GM21576 (cell line): ENCODE results near the gene PCP2.

Experiments used
- ATAC-seq: cut with Tn5 transposase; IDR thresholded peaks from one replicate; pipeline ENCODE4 v1.9.1; 2021; ENCODE audit warnings: mild to moderate bottlenecking, moderate library complexity; ENCODE audit not compliant: unreplicated experiment

PCP2 gene

DNA sequence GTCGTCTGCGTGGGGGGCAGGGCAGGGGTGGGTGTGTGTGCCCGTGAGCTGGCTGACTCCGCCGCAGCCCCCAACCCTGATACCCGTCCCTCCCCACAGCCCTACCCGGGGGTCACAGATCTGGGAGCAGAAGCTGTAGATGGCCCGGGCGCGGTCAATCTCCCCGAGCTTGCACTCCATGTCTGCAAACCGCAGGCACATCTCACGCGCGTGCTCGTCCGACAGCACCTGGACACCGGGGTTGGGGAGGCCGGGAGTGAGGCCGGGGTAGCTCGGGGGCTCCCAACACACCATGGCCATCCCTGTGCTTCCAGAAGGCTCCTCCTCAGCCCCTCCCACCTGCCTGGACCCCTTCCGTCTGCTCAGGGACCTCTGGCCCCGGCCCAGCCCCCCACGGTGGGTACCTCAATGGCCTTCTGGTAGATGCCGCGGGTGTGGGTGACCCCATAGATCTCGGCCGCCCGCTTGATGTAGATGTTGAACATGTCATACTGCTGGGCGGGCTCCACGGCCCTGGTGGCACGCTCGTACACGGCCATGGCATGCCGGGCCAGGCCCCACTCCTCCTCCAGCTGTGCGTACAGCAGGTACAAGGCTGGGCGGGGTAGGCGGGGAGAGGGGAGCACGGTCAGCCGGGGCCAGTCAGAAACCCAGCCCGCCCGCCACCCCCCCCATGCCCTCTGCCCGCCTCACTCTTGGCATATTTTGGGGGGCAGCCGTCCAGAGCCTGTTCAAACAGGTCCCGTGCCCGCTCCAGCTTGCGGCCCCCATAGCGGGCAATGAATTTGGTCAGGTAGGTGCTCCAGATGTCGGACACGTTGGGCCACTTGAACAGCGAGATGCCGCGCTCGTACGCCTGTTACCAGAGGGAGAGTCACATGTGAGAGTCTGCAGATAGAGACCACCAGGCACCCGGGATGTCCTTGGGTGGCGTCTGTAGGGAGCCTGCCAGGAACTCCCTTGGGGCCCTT, 12.8 kb downstream of the PCP2 start:
- no peak for ATAC-seq

GRCh38 chr19:7619671-7620441, 13.7 kb downstream of the PCP2 start:
- ATAC-seq = no peak

GRCh38 chr19:7618771-7619510, 14.6 kb downstream of the PCP2 start:
- no peak for ATAC-seq

GRCh38 chr19:7618348-7618747, 15.2 kb downstream of the PCP2 start:
- no peak for ATAC-seq

GRCh38 chr19:7617735-7618134, 15.8 kb downstream of the PCP2 start:
- ATAC-seq = no peak

GRCh38 chr19:7617172-7617571, 16.3 kb downstream of the PCP2 start:
- ATAC-seq = no peak

- no peak for ATAC-seq
These were observed 18.4 kb downstream of the PCP2 start for GRCh38 chr19:7614859-7615741.

- no peak for ATAC-seq
These were observed 20.9 kb downstream of the PCP2 start for GRCh38 chr19:7612282-7613274.

DNA sequence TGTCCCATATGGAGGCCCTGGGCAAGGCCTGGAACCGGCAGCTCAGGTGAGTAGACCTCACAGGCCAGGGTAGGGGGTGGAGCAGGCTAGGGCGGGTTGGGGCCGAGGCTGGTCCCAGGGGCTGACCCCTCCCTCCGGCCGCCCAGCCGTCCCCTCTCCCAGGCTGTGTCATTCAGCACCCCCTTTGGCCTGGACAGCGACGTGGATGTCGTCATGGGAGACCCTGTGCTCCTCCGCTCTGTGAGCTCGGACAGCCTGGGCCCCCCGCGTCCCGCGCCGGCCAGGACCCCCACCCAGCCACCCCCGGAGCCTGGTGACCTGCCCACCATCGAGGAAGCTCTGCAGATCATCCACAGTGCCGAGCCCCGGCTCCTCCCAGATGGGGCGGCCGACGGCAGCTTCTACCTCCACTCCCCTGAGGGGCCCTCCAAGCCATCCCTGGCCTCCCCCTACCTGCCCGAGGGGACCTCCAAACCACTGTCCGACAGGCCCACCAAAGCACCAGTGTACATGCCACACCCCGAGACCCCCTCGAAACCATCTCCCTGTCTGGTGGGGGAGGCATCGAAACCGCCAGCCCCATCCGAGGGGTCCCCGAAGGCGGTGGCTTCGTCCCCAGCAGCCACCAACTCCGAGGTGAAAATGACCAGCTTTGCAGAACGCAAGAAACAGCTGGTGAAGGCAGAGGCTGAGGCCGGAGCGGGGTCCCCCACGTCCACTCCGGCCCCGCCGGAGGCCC, 21.8 kb downstream of the PCP2 start:
- ATAC-seq = no peak

DNA sequence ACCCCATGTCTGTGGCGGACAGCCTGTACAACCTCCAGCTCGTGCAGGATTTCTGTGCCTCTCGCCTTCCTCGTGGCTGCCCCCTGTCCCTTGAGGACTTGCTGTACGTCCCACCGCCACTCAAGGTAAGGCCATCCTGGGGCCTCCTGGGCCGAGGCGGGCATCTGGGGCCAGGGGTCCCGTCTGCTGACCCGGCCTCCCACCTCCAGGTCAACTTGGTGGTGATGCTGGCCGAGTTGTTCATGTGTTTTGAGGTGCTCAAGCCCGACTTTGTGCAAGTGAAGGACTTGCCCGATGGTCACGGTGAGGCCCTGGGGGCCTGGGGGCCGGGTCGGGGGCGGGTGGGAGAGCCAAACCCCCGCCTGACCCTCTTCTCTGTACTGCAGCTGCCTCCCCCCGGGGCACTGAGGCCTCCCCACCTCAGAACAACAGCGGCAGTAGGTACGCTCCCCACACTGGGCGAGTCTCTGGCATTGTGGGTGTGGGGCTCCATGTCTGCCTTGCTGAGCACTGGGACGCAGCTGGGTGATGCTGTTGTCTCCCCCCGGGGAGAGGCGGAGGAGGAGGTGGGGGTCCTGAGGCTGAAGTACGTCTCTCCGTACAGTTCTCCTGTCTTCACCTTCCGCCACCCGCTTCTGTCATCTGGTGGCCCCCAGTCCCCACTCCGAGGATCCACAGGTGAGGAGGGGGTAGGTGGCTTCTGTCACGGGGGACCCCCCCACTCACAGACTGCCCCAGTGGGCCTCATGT, 22.9 kb downstream of the PCP2 start:
- no peak for ATAC-seq

DNA sequence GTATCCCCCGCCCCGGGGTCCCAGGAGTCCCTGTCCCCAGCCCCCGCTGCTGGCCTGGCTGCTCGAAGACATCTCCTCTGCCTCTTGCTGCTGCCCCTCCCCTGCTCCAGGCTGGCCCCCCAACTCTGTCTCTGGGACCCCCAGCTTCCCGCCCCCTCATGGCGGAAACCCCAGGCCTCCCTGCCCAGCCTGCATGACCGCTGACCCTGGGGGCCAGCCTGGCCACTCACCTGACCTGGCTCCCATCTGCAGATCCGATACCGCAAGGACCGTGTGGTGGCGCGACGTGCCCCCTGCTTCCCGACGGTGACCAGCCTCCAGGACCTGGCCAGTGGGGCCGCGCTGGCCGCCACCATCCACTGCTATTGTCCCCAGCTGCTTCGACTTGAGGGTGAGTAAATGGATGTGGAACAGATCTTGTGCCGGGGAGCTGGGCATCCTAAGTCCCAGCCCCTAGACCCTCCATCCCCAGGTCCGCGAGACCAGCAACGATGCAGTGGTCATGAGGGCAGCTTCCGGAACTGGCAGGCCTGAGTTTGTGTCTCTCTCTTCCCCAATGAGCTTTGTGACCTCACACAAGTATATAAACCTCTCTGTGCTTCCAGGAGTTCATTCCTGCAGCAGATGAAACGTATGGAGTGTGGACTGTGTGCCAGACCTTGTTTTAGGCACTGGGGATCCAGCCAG, 25.5 kb downstream of the PCP2 start:
- ATAC-seq = no peak

- ATAC-seq = no peak
These were observed 26.2 kb downstream of the PCP2 start for GRCh38 chr19:7607212-7607873.

GRCh38 chr19:7606289-7606688, 27.2 kb downstream of the PCP2 start:
- no peak for ATAC-seq

DNA sequence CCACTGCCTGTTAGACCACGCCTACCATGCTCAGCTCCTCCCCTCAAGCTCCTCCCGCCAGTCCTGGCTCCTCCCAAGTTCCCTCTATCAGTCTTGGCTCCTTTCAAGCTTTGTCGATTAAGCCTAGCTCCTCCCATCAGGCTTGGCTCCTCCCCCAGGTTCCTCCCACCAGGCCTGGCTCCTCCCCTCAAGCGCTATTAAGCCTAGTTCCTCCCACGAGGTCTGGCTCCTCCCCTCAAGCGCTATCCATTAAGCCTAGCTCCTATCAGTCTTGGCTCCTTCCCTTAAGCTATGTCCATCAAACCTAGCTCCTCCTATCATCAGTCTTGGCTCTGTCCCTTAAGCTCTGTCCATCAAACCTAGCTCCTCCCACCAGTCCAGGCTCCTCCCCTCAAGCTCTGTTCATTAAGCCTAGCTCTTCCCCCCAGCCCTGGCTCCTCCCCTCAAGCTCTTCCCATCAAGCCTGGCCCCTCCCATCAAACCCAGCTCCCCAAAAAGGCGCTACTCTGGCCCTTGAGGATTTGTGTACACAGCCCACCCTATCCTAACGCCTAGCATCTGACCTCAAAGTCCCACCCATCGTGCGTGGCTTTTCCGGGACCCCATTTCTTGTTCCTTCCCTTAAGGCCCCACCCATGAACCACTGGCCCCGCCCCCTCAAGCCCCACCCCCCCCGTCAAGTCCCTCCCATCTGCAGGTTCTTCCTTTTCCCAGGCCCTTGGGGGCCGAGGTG, 27.9 kb downstream of the PCP2 start:
- no peak for ATAC-seq

GRCh38 chr19:7603919-7604318, 29.6 kb downstream of the PCP2 start:
- ATAC-seq = no peak

- ATAC-seq = no peak
These were observed 30.5 kb downstream of the PCP2 start for GRCh38 chr19:7602935-7603497.
